Amygdala (tissue), 56 donors: ENCODE results near the gene RRH.

Experiments used
- DNase-seq, 56 donors: peaks; one replicate each; lab custom pipeline; 2025; lab: John Stamatoyannopoulos, UW

The RRH gene

GRCh38 chr4:109879636-109880314 is 52.0 kb downstream of the RRH start:
- DNase-seq = no peak

GRCh38 chr4:109886303-109886702 is 58.5 kb downstream of the RRH start:
- DNase-seq = no peak

GRCh38 chr4:109887071-109887470 is 59.3 kb downstream of the RRH start:
- DNase-seq = no peak

- DNase-seq = no peak
These were observed 62.3 kb downstream of the RRH start for GRCh38 chr4:109890076-109890475.
